Fibroblast of lung (primary cell): ENCODE data around the gene SUZ12. TPM values are rescaled to one million over a fixed set of nuclear protein-coding genes. Genes with fewer than 3 reads are reported as not detected.
"Not testable (repeated sequence)": the region's sequence is repeated elsewhere in the genome, so short reads cannot be mapped to it uniquely, and the experiment has no call there.

Experiments used
- DNase-seq, 2 donors: peaks; one replicate each; pipeline versions ENCODE4 v3.0.0 to v3.0.0-alpha.2; 2010; ENCODE audit warnings: low read depth in 2 of 2
- H2AFZ ChIP-seq: 2 replicates; pipeline ENCODE4 v1.5.1; 2012; ENCODE audit warnings: low read length, control low read depth, inconsistent platforms
- H3K27ac ChIP-seq: 2 replicates; pipeline ENCODE4 v1.5.1; 2011; ENCODE audit warnings: low read length, control low read depth; ENCODE audit not compliant: insufficient read depth
- H3K27me3 ChIP-seq: 2 replicates; pipeline ENCODE4 v1.5.1; 2011; ENCODE audit warnings: mild to moderate bottlenecking, low read length; ENCODE audit not compliant: control insufficient read depth, insufficient read depth
- H3K36me3 ChIP-seq: 2 replicates; pipeline ENCODE4 v1.5.1; 2011; ENCODE audit warnings: low read length; ENCODE audit not compliant: control insufficient read depth, insufficient read depth
- H3K4me1 ChIP-seq: 2 replicates; pipeline ENCODE4 v1.5.1; 2011; ENCODE audit warnings: low read length; ENCODE audit not compliant: control insufficient read depth, insufficient read depth; ENCODE audit errors: extremely low read depth
- H3K4me2 ChIP-seq: 2 replicates; pipeline ENCODE4 v1.5.1; 2011; ENCODE audit warnings: low read length, control low read depth; ENCODE audit not compliant: insufficient read depth; ENCODE audit errors: extremely low read depth
- H3K4me3 ChIP-seq, 4 experiments: fragments of 200-600 bp in 1 of 4; sonication (generic) in 1 of 4; replicated peaks in 1 of 4; 2 replicates each; pipeline ENCODE4 v1.5.1; 2011 to 2016; ENCODE audit warnings: low read length in 4 of 4, low read depth in 3 of 4, mild to moderate bottlenecking in 3 of 4, control low read depth in 2 of 4, inconsistent platforms in 1 of 4, mixed read lengths in 1 of 4; ENCODE audit not compliant: insufficient read depth in 1 of 4; ENCODE audit errors: control extremely low read depth in 1 of 4
- H3K79me2 ChIP-seq: 2 replicates; pipeline ENCODE4 v1.5.1; 2012; ENCODE audit warnings: mild to moderate bottlenecking, low read length, inconsistent platforms; ENCODE audit not compliant: control insufficient read depth, insufficient read depth
- H3K9ac ChIP-seq: 2 replicates; pipeline ENCODE4 v1.5.1; 2011; ENCODE audit warnings: mild to moderate bottlenecking, low read length, control low read depth; ENCODE audit not compliant: insufficient read depth
- H3K9me3 ChIP-seq: 2 replicates; pipeline ENCODE4 v1.5.1; 2012; ENCODE audit warnings: low read depth, low read length; ENCODE audit not compliant: control insufficient read depth, insufficient read depth
- H4K20me1 ChIP-seq: 2 replicates; pipeline ENCODE4 v1.5.1; 2011; ENCODE audit warnings: low read length; ENCODE audit not compliant: control insufficient read depth, insufficient read depth; ENCODE audit errors: extremely low read depth
- EZH2 ChIP-seq: IDR thresholded peaks from 2 replicates; pipeline ENCODE4 v1.5.1; 2012; ENCODE audit warnings: low read length, control low read depth, mild to moderate bottlenecking; ENCODE audit errors: missing control alignments
- polyA plus RNA-seq, 2 donors: library from polyadenylated mRNA; depleted of rRNA in 1 of 2; stranded (reverse) in 1 of 2; unstranded in 1 of 2; fragments of >200 nt; gene quantifications; 2 replicates each; pipeline ENCODE4 v1.2.1, GENCODE V29; 2011 to 2012; ENCODE audit warnings: missing spikeins in 1 of 2
- total RNA-seq: library from RNA; depleted of rRNA; stranded (reverse); fragments of >200 nt; gene quantifications from 2 replicates; pipeline ENCODE4 v1.2.1, GENCODE V29; 2014
- TF ChIP-seq, protein P1 (sequence below), 2 donors: IDR thresholded peaks in 1 of 2; conservative IDR thresholded peaks in 1 of 2; 1 replicate in 1 of 2; 2 replicates in 1 of 2; pipeline ENCODE4 v1.5.1; 2011 to 2012; ENCODE audit warnings: low read length in 2 of 2, control low read depth in 1 of 2, inconsistent platforms in 1 of 2, low read depth in 1 of 2, mild to moderate bottlenecking in 1 of 2

SUZ12 gene
- total and polyA plus RNA-seq, 2 donors (not counting 1 experiment from before 2014, with no cell fraction given) = 26.1 to 26.4 TPM

DNA sequence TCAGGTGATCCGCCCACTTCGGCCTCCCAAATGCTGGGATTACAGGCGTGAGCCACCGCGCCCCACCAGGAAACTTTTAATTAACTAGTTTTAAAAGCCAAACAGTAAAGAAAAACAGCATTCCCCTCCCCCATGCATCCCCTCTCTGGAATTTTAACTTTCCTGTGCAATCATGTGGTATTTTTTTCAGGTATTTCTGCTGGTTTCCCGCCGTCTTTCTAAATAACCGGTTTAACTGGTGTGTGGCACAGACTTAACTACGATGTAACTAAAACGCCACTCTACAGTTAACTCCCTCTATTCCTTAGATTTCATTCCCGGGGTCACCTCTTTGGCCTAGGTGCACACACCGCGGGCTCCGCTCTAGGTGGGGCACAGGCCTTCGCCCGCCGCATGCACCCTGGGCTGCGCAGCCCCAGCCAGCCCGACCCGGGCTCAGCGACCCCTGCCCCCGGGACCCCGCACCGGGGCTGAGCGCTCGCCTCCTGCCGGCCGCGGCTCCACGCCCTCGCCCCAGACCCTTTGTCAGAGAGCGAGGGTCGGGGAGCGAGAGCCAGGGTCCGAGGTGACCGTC lies 20.2 kb upstream of the SUZ12 start:
- Histone ChIP-seq H3K4me2 (no peak overlapping the region), H3K4me3 (no peak overlapping the region), H4K20me1 (no peaks in the 10 kb centered on the region), H3K9me3 (no peaks in the 10 kb centered on the region), H3K36me3 (no peaks in the 10 kb centered on the region), H2AFZ (no peak overlapping the region), H3K4me1 (peaks cover 3% of the 10 kb centered on the region), H3K27ac (no peak overlapping the region), H3K9ac (no peak overlapping the region), H3K79me2 (no peaks in the 10 kb centered on the region), H3K27me3 (no peaks in the 10 kb centered on the region)
- DNase-seq = no peak
- TF ChIP-seq EZH2 = no peak
- TF ChIP-seq, protein P1, sequence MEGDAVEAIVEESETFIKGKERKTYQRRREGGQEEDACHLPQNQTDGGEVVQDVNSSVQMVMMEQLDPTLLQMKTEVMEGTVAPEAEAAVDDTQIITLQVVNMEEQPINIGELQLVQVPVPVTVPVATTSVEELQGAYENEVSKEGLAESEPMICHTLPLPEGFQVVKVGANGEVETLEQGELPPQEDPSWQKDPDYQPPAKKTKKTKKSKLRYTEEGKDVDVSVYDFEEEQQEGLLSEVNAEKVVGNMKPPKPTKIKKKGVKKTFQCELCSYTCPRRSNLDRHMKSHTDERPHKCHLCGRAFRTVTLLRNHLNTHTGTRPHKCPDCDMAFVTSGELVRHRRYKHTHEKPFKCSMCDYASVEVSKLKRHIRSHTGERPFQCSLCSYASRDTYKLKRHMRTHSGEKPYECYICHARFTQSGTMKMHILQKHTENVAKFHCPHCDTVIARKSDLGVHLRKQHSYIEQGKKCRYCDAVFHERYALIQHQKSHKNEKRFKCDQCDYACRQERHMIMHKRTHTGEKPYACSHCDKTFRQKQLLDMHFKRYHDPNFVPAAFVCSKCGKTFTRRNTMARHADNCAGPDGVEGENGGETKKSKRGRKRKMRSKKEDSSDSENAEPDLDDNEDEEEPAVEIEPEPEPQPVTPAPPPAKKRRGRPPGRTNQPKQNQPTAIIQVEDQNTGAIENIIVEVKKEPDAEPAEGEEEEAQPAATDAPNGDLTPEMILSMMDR (conservative IDR thresholded peaks at IDR 0.05 in 1 of 2, IDR thresholded peaks at IDR 0.05 in 1 of 2; ENCODE audit: low read depth in 1 of 2, low read length in 2 of 2) = no peak

DNA sequence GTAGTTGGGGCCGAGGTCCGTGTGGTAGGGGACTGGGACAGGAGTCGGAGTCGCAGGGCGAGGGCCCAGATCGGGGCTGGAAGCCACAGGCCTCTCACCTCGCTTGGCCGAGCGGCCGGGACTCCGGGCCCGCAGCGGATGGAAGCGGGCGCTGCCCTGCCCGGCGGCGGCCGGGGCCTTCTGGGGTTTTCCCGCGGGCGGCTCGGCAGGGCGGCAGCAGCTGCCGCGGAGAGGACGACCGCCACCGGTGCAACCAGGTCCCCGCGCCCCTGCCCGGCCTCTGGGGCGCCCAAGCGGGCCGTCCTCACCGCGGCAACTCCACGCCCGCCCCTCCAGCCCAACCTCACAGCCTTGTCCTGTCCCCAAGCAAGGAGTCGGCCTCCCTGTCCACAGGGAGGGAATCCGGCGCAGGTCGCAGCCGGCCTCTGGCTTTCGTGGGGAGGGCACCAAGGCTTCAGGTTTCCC lies 19.7 kb upstream of the SUZ12 start:
- Histone ChIP-seq H2AFZ (peak overlapping the region; percentile 13), H3K4me3 (no peak overlapping the region), H3K27me3 (no peaks in the 10 kb centered on the region), H4K20me1 (no peaks in the 10 kb centered on the region), H3K9ac (no peak overlapping the region), H3K79me2 (no peaks in the 10 kb centered on the region), H3K4me2 (no peak overlapping the region), H3K4me1 (peaks cover 3% of the 10 kb centered on the region), H3K9me3 (no peaks in the 10 kb centered on the region), H3K27ac (no peak overlapping the region), H3K36me3 (no peaks in the 10 kb centered on the region)
- TF ChIP-seq, protein P1 (conservative IDR thresholded peaks at IDR 0.05 in 1 of 2, IDR thresholded peaks at IDR 0.05 in 1 of 2; ENCODE audit: low read depth in 1 of 2, low read length in 2 of 2) = no peak
- no peak for TF ChIP-seq EZH2
- no peak for DNase-seq

DNA sequence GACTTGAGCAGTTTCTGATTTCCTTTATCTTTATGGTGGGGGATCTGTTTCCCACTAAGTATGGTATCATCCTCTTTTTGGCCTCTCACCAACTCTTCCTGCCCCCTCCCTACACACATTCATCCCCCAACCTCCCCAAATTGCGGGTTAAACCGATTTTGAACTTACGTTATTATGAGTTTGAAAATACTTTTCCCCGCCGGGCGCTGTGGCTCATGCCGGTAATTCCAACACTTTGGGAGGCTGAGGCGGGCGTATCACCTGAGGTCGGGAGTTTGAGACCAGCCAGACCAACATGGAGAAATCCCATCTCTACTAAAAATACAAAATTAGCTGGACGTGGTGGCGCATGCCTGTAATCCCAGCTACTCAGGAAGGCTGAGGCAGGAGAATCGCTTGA lies 19.1 kb upstream of the SUZ12 start:
- not testable (repeated sequence) for DNase-seq, H3K36me3 ChIP-seq, H3K4me2 ChIP-seq, H3K27me3 ChIP-seq, H3K4me3 ChIP-seq, H3K9ac ChIP-seq, H3K9me3 ChIP-seq, H3K4me1 ChIP-seq, H3K79me2 ChIP-seq, H3K27ac ChIP-seq, H4K20me1 ChIP-seq, H2AFZ ChIP-seq
